HCT116 (cell line): ENCODE results near the gene ANKRD23. TPM values are rescaled to one million over a fixed set of nuclear protein-coding genes. Genes with fewer than 3 reads are reported as not detected.

Experiments
- ATAC-seq: fragments of 200-7000 bp; cut with Tn5 transposase; 2 replicates; pipeline ENCODE4 v1.9.1; 2020; ENCODE audit warnings: mild to moderate bottlenecking, moderate library complexity
- BruUV-seq: library from RNA; stranded (reverse); fragments of 400-500 nt; replicated peaks from 2 replicates; lab custom pipeline; 2021; lab: Mats Ljungman, UMichigan
- CTCF ChIA-PET: fragments of 300-600 bp; sonication (Branson Sonifier 250); formaldehyde crosslinking; loops from one replicate; lab custom pipeline; 2021; ENCODE audit warnings: antibody characterized with exemption; lab: Charles Lee
- POLR2A ChIA-PET: fragments of 300-600, 350-600 bp; sonication (Branson Sonifier 250); formaldehyde crosslinking; loops from one replicate; lab custom pipeline; 2021; ENCODE audit warnings: antibody characterized with exemption; lab: Charles Lee
- RAD21 ChIA-PET, 2 experiments: fragments of 300-600 bp; sonication (Branson Sonifier 250); formaldehyde crosslinking; loops; one replicate each; lab custom pipeline; 2023; ENCODE audit warnings: low total read pairs in 2 of 2; ENCODE audit not compliant: uncharacterized antibody in 2 of 2, unreplicated experiment in 2 of 2, low non-redundant PET in 1 of 2; lab: Charles Lee
- DNase-seq: peaks from one replicate; pipeline ENCODE4 v3.0.0-alpha.2; 2010; ENCODE audit warnings: low read depth, low spot score
- H2AFZ ChIP-seq: fragments of 200-600 bp; shearing (Covaris generic), sonication (generic); 2 replicates; pipeline ENCODE4 v1.6.1; 2017; ENCODE audit warnings: low read depth, mixed run types, mixed read lengths, antibody characterized with exemption, low read length; ENCODE audit not compliant: poor library complexity, severe bottlenecking
- H3K27ac ChIP-seq: 2 replicates; pipeline ENCODE4 v1.5.1; 2012; ENCODE audit warnings: low read depth, low read length
- H3K27me3 ChIP-seq: fragments of 200-600 bp; sonication (generic); 2 replicates; pipeline ENCODE4 v1.6.1; 2016; ENCODE audit warnings: mixed run types, low read length, mixed read lengths; ENCODE audit not compliant: insufficient read depth
- H3K36me3 ChIP-seq, 2 experiments: fragments of 200-500 bp in 1 of 2; fragments of 200-600 bp in 1 of 2; sonication (Bioruptor generic) in 1 of 2; sonication (generic) in 1 of 2; 2 replicates each; pipeline versions ENCODE4 v1.5.1 to v1.6.1; 2014 to 2016; ENCODE audit warnings: low read length in 2 of 2, inconsistent platforms in 1 of 2, mixed read lengths in 1 of 2, mixed run types in 1 of 2; ENCODE audit not compliant: insufficient read depth in 2 of 2, control insufficient read depth in 1 of 2
- H3K4me1 ChIP-seq, 2 experiments: fragments of 200-600 bp in 1 of 2; sonication (generic) in 1 of 2; 2 replicates each; pipeline versions ENCODE4 v1.5.1 to v1.6.1; 2012 to 2017; ENCODE audit warnings: low read length in 2 of 2, inconsistent platforms in 1 of 2, mild to moderate bottlenecking in 1 of 2, mixed read lengths in 1 of 2, mixed run types in 1 of 2, moderate library complexity in 1 of 2; ENCODE audit not compliant: insufficient read depth in 2 of 2, control insufficient read depth in 1 of 2
- H3K4me2 ChIP-seq: fragments of 200-600 bp; sonication (generic); 2 replicates; pipeline ENCODE4 v1.6.1; 2017; ENCODE audit warnings: mixed run types, low read length, mixed read lengths
- H3K4me3 ChIP-seq, 2 experiments: fragments of 200-600 bp in 1 of 2; sonication (generic) in 1 of 2; replicated peaks in 1 of 2; 2 replicates each; pipeline ENCODE4 v1.5.1; 2011 to 2016; ENCODE audit warnings: low read length in 2 of 2, control low read depth in 1 of 2, low read depth in 1 of 2, mild to moderate bottlenecking in 1 of 2, mixed read lengths in 1 of 2, mixed run types in 1 of 2
- H3K79me2 ChIP-seq: fragments of 200-600 bp; sonication (generic); 2 replicates; pipeline ENCODE4 v1.6.1; 2017; ENCODE audit warnings: mild to moderate bottlenecking, mixed run types, low read length, moderate library complexity, mixed read lengths; ENCODE audit not compliant: insufficient read depth
- H3K9ac ChIP-seq: fragments of 200-600 bp; sonication (generic); 2 replicates; pipeline ENCODE4 v1.6.1; 2016; ENCODE audit warnings: low read length, mixed read lengths
- H3K9me2 ChIP-seq: fragments of 200-600 bp; sonication (generic), shearing (Covaris generic); 2 replicates; pipeline ENCODE4 v1.6.1; 2017; ENCODE audit warnings: mixed run types, mild to moderate bottlenecking, moderate library complexity; ENCODE audit not compliant: insufficient read depth
- H3K9me3 ChIP-seq, 2 experiments: fragments of 200-500 bp in 1 of 2; fragments of 200-600 bp in 1 of 2; sonication (Bioruptor generic) in 1 of 2; sonication (generic) in 1 of 2; 2 replicates each; pipeline ENCODE4 v1.6.1; 2014 to 2017; ENCODE audit warnings: low read length in 2 of 2, mixed read lengths in 2 of 2, inconsistent platforms in 1 of 2, low read depth in 1 of 2, mild to moderate bottlenecking in 1 of 2, mixed run types in 1 of 2, moderate library complexity in 1 of 2; ENCODE audit not compliant: control insufficient read depth in 1 of 2, insufficient read depth in 1 of 2
- H4K20me1 ChIP-seq: fragments of 200-600 bp; sonication (generic), shearing (Covaris generic); 2 replicates; pipeline ENCODE4 v1.6.1; 2017; ENCODE audit warnings: mixed run types, mild to moderate bottlenecking, moderate library complexity; ENCODE audit not compliant: insufficient read depth
- ELF1 ChIP-seq: IDR thresholded peaks from 2 replicates; pipeline ENCODE4 v1.6.1; 2012; ENCODE audit warnings: low read depth, borderline replicate concordance
- FOSL1 ChIP-seq: IDR thresholded peaks from 2 replicates; pipeline ENCODE4 v1.6.1; 2012; ENCODE audit warnings: low read depth
- POLR2A ChIP-seq: IDR thresholded peaks from 2 replicates; pipeline ENCODE4 v1.7.0; 2011; ENCODE audit warnings: borderline replicate concordance; ENCODE audit not compliant: insufficient read depth, insufficient read length; ENCODE audit errors: extremely low read depth
- POLR2AphosphoS5 ChIP-seq: IDR thresholded peaks from 2 replicates; pipeline ENCODE4 v1.6.1; 2011; ENCODE audit warnings: mild to moderate bottlenecking, low read depth, low read length, moderate library complexity
- SRF ChIP-seq: IDR thresholded peaks from 2 replicates; pipeline ENCODE4 v1.6.1; 2012; ENCODE audit warnings: low read depth
- YY1 ChIP-seq: IDR thresholded peaks from 2 replicates; pipeline ENCODE4 v1.6.1; 2011; ENCODE audit warnings: low read length, low read depth, moderate library complexity, mild to moderate bottlenecking; ENCODE audit not compliant: insufficient replicate concordance; ENCODE audit errors: extremely low read depth
- intact Hi-C: fragments of 100-400 bp; cut with micrococcal nuclease; formaldehyde crosslinking; loops from 2 replicates; pipeline ENCODE4 v1.10.0; 2022
- total RNA-seq: library from RNA; stranded (reverse); gene quantifications from one replicate; pipeline ENCODE4 v1.2.1, GENCODE V29; 2021; ENCODE audit not compliant: unreplicated experiment
- TF ChIP-seq, protein P1 (sequence below), 3 experiments: fragments of 200-600 bp in 1 of 3; sonication (generic) in 1 of 3; IDR thresholded peaks in 2 of 3; conservative IDR thresholded peaks in 1 of 3; 2 replicates each; pipeline ENCODE4 v1.5.1; 2012 to 2017; ENCODE audit warnings: low read depth in 2 of 3, low read length in 2 of 3, antibody characterized with exemption in 1 of 3, borderline replicate concordance in 1 of 3, control low read depth in 1 of 3, mild to moderate bottlenecking in 1 of 3, mixed read lengths in 1 of 3, mixed run types in 1 of 3, moderate library complexity in 1 of 3; ENCODE audit not compliant: insufficient read depth in 1 of 3
- TF ChIP-seq, protein P2 (sequence below): IDR thresholded peaks from 2 replicates; pipeline ENCODE4 v1.6.1; 2012

ANKRD23 gene
- total RNA-seq, 1 experiment from 2014 or later, result 1.4 TPM

DNA sequence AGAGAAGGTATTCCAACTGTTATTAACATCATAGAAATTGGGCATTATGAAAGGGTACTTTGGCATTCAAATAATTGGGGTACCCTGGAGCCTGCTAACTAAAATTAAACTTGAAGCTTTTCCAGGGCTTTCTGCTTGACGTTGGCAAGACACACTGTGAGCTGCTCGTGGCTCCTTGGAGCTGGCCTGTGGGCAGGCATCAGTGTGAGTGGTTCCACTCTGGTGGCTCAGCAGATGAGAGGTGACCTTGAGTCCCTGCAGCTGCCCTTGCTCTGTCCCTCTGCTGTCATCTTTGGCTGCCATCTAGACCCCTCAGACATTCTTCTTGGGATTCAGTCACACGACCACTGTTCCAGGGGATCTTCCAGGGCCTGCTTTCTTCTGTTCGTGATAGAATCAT is 21.0 kb downstream of the ANKRD23 start:
- RAD21 ChIA-PET, result no interaction called here
- Histone ChIP-seq H3K4me2 (no peak overlapping the region), H2AFZ (no peak overlapping the region), H3K9me3 (no peaks in the 10 kb centered on the region), H3K79me2 (peaks cover 62% of the 10 kb centered on the region), H3K36me3 (peaks cover 6 to 12% of the 10 kb centered on the region in 2 experiments; a peak in 2 of 4 replicates), H4K20me1 (no peaks in the 10 kb centered on the region), H3K9me2 (no peaks in the 10 kb centered on the region), H3K27ac (no peak overlapping the region), H3K4me1 (peaks cover 2 to 4% of the 10 kb centered on the region in 2 experiments; a peak in 3 of 4 replicates), H3K4me3 (no peak overlapping the region), H3K27me3 (no peaks in the 10 kb centered on the region), H3K9ac (no peak overlapping the region)
- TF ChIP-seq, protein P1, sequence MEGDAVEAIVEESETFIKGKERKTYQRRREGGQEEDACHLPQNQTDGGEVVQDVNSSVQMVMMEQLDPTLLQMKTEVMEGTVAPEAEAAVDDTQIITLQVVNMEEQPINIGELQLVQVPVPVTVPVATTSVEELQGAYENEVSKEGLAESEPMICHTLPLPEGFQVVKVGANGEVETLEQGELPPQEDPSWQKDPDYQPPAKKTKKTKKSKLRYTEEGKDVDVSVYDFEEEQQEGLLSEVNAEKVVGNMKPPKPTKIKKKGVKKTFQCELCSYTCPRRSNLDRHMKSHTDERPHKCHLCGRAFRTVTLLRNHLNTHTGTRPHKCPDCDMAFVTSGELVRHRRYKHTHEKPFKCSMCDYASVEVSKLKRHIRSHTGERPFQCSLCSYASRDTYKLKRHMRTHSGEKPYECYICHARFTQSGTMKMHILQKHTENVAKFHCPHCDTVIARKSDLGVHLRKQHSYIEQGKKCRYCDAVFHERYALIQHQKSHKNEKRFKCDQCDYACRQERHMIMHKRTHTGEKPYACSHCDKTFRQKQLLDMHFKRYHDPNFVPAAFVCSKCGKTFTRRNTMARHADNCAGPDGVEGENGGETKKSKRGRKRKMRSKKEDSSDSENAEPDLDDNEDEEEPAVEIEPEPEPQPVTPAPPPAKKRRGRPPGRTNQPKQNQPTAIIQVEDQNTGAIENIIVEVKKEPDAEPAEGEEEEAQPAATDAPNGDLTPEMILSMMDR (IDR thresholded peaks at IDR 0.05 in 2 of 3, conservative IDR thresholded peaks at IDR 0.05 in 1 of 3; ENCODE audit: borderline replicate concordance in 1 of 3, insufficient read depth in 1 of 3, low read depth in 2 of 3, low read length in 2 of 3), result no peak
- TF ChIP-seq SRF (no peak), POLR2AphosphoS5 (no peak), POLR2A (no peak), ELF1 (no peak), FOSL1 (no peak), YY1 (no peak)
- TF ChIP-seq, protein P2, sequence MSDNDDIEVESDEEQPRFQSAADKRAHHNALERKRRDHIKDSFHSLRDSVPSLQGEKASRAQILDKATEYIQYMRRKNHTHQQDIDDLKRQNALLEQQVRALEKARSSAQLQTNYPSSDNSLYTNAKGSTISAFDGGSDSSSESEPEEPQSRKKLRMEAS, result no peak
- ATAC-seq (no peak), DNase-seq (no peak)
- CTCF ChIA-PET, result no interaction called here
- BruUV-seq, result no TSS peak
- intact Hi-C loops, result no loop called here
- POLR2A ChIA-PET, result no interaction called here
